A673 (cell line): Measurements from ENCODE around the gene RLF.

Experiments used
- EZH2 ChIP-seq: fragments of 200-600 bp; sonication (generic); IDR thresholded peaks from 2 replicates; pipeline ENCODE4 v1.6.1; 2017; ENCODE audit warnings: borderline replicate concordance, low read depth, mild to moderate bottlenecking, mixed read lengths, antibody characterized with exemption, low read length; ENCODE audit not compliant: poor library complexity, severe bottlenecking
- TF ChIP-seq, protein P1 (sequence below): fragments of 300-800, 200-600 bp; sonication (generic); conservative IDR thresholded peaks from 2 replicates; pipeline ENCODE4 v1.5.1; 2017; ENCODE audit warnings: low read depth, mild to moderate bottlenecking, antibody characterized with exemption, low read length, moderate library complexity, mixed read lengths

DNA sequence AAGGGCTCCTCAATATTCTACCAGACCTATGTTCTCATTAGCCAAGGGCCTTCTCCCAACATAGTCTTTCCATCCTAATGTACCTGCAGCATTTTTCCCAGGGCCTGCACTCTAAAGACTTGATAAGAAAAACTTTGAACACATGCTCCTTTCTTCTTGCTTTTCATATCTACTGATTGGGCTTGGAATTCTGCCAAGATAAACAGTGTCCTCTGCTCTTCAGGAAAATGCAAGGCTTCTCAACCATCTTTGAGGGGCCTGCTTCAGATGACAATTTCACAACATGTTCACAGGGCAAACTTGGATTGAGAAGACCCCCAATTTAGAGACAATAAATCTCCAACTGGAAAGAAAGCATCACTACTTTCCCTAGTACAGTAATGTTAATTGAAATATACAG lies 38.3 kb upstream of the RLF start:
- TF ChIP-seq, protein P1, sequence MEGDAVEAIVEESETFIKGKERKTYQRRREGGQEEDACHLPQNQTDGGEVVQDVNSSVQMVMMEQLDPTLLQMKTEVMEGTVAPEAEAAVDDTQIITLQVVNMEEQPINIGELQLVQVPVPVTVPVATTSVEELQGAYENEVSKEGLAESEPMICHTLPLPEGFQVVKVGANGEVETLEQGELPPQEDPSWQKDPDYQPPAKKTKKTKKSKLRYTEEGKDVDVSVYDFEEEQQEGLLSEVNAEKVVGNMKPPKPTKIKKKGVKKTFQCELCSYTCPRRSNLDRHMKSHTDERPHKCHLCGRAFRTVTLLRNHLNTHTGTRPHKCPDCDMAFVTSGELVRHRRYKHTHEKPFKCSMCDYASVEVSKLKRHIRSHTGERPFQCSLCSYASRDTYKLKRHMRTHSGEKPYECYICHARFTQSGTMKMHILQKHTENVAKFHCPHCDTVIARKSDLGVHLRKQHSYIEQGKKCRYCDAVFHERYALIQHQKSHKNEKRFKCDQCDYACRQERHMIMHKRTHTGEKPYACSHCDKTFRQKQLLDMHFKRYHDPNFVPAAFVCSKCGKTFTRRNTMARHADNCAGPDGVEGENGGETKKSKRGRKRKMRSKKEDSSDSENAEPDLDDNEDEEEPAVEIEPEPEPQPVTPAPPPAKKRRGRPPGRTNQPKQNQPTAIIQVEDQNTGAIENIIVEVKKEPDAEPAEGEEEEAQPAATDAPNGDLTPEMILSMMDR, result no peak
- no peak for TF ChIP-seq EZH2
